Superior temporal gyrus (tissue), 1 donor: ENCODE results near the gene KRT80.
"Not testable (repeated sequence)": the region's sequence is repeated elsewhere in the genome, so short reads cannot be mapped to it uniquely, and the experiment has no call there.

Experiments used
- DNase-seq: peaks from one replicate; pipeline ENCODE4 v3.0.0-alpha.2; 2016; ENCODE audit errors: extremely low spot score

Gene KRT80

GRCh38 chr12:52191841-52192791 is at the start of gene KRT80:
KRT80 (minus strand) TSS chr12:52192014; CDS start chr12:52191902, 112 bp downstream.
- DNase-seq, result no peak

GRCh38 chr12:52241205-52241842 is 49.5 kb upstream of the KRT80 start:
- DNase-seq, result no peak

- not testable (repeated sequence) for DNase-seq
These were observed 48.4 kb upstream of the KRT80 start for GRCh38 chr12:52240247-52240646.

GRCh38 chr12:52239767-52240166 is 48.0 kb upstream of the KRT80 start:
- DNase-seq, result no peak

- DNase-seq, result no peak
These were observed 47.3 kb upstream of the KRT80 start for GRCh38 chr12:52238916-52239646.

- DNase-seq, result no peak
These were observed 46.5 kb upstream of the KRT80 start for GRCh38 chr12:52238207-52238840.

GRCh38 chr12:52236386-52237050 is 44.7 kb upstream of the KRT80 start:
- no peak for DNase-seq

GRCh38 chr12:52235822-52236361 is 44.1 kb upstream of the KRT80 start:
- DNase-seq, result no peak

- no peak for DNase-seq
These were observed 43.4 kb upstream of the KRT80 start for GRCh38 chr12:52235001-52235764.

- no peak for DNase-seq
These were observed 42.5 kb upstream of the KRT80 start for GRCh38 chr12:52234223-52234810.

- DNase-seq, result no peak
These were observed 41.8 kb upstream of the KRT80 start for GRCh38 chr12:52233462-52234207.

GRCh38 chr12:52232674-52233461 is 41.1 kb upstream of the KRT80 start, which contains the start of gene KRT7:
KRT7 (plus strand) TSS chr12:52233243; CDS start chr12:52233297, 54 bp downstream.
- DNase-seq, result no peak

- no peak for DNase-seq
These were observed 40.4 kb upstream of the KRT80 start for GRCh38 chr12:52232203-52232673.

GRCh38 chr12:52231305-52232202 is 39.7 kb upstream of the KRT80 start:
- no peak for DNase-seq

GRCh38 chr12:52230364-52231281 is 38.8 kb upstream of the KRT80 start:
- no peak for DNase-seq

- DNase-seq, result no peak
These were observed 38.1 kb upstream of the KRT80 start for GRCh38 chr12:52229836-52230343.
